Sigmoid colon (tissue), 7 donors: ENCODE results near the gene FCRLA. TPM values are rescaled to one million over a fixed set of nuclear protein-coding genes. Genes with fewer than 3 reads are reported as not detected.

Source experiments
- DNase-seq: peaks from one replicate; pipeline ENCODE4 v3.0.0-alpha.2; 2019
- H3K27ac ChIP-seq, 4 donors: fragments of 200-600 bp; sonication (generic); one replicate each; pipeline ENCODE4 v1.5.1; 2016 to 2019; ENCODE audit warnings: mild to moderate bottlenecking in 1 of 4
- H3K27me3 ChIP-seq, 3 donors: fragments of 200-600 bp; sonication (generic); one replicate each; pipeline ENCODE4 v1.5.1; 2019; ENCODE audit warnings: mild to moderate bottlenecking in 1 of 3
- H3K36me3 ChIP-seq, 4 donors: fragments of 200-600 bp; sonication (generic); one replicate each; pipeline ENCODE4 v1.5.1; 2016 to 2019
- H3K4me1 ChIP-seq, 4 donors: fragments of 200-600 bp; sonication (generic); one replicate each; pipeline ENCODE4 v1.5.1; 2017 to 2019
- H3K4me3 ChIP-seq, 4 donors: fragments of 200-600 bp; sonication (generic); one replicate each; pipeline ENCODE4 v1.5.1; 2017 to 2019; ENCODE audit warnings: mild to moderate bottlenecking in 2 of 4, moderate library complexity in 1 of 4
- H3K9me3 ChIP-seq, 4 donors: fragments of 200-600 bp in 3 of 4; sonication (generic) in 3 of 4; one replicate each; pipeline versions ENCODE4 v1.5.1 to v1.6.1; 2013 to 2019
- CTCF ChIP-seq, 4 experiments: fragments of 450-650 bp in 3 of 4; fragments of 200-600 bp in 1 of 4; IDR thresholded peaks; one replicate each; pipeline ENCODE4 v1.5.1; 2016 to 2019; ENCODE audit warnings: antibody characterized with exemption in 4 of 4, mild to moderate bottlenecking in 3 of 4, moderate library complexity in 2 of 4
- EP300 ChIP-seq, 4 donors: sonication (generic); formaldehyde crosslinking; IDR thresholded peaks; one replicate each; pipeline ENCODE4 v1.6.1; 2017; ENCODE audit warnings: antibody characterized with exemption in 4 of 4
- POLR2A ChIP-seq, 2 donors: fragments of 450-650 bp; IDR thresholded peaks; one replicate each; pipeline ENCODE4 v1.6.1; 2016; ENCODE audit warnings: antibody characterized with exemption in 2 of 2, mild to moderate bottlenecking in 2 of 2, moderate library complexity in 2 of 2
- POLR2AphosphoS5 ChIP-seq, 4 donors: sonication (generic); formaldehyde crosslinking; IDR thresholded peaks; one replicate each; pipeline ENCODE4 v1.6.1; 2017; ENCODE audit warnings: antibody characterized with exemption in 4 of 4
- WGBS, 2 donors: extraction: QIAGEN DNeasy Blood & Tissue Kit; methylation state at CpG; one replicate each; pipeline ENCODE4 v1.1.7; 2013; 5-methylcytosine and 5-hydroxymethylcytosine counted together
- intact Hi-C: fragments of 100-400 bp; cut with DNase I; formaldehyde crosslinking; loops from one replicate; pipeline ENCODE4 v1.15.1; 2023
- polyA plus RNA-seq, 3 donors: library from polyadenylated mRNA; stranded (reverse); fragments of 200-250 nt; gene quantifications; one replicate each; pipeline ENCODE4 v1.2.3, GENCODE V29; 2013
- total RNA-seq, 4 donors: library from RNA; depleted of rRNA; stranded (reverse); fragments of >200 nt; gene quantifications; one replicate each; pipeline ENCODE4 v1.1.0, GENCODE V29; 2016
- donor health status: healthy with polysubstance abuse.
- donor health status: Bipolar disorder and iron deficiency.
- donor health status: healthy.

FCRLA gene
- total and polyA plus RNA-seq, 7 donors = 1.6 to 22.0 TPM; not detected in 5

- Histone ChIP-seq H3K36me3 (no peaks in the 10 kb centered on the region), H3K4me1 (no peaks in the 10 kb centered on the region), H3K27ac (no peak overlapping the region), H3K4me3 (no peak overlapping the region), H3K9me3 (no peaks in the 10 kb centered on the region), H3K27me3 (no peaks in the 10 kb centered on the region)
- intact Hi-C loops = loop anchor here (5.0 to 10.0 kb wide), 3 partner anchors 94 to 256 kb away; no protein-coding TSS in a partner anchor
- no peak for TF ChIP-seq POLR2A (IDR thresholded peaks at IDR 0.05)
- no peak for TF ChIP-seq EP300 (IDR thresholded peaks at IDR 0.05)
- no peak for TF ChIP-seq CTCF (IDR thresholded peaks at IDR 0.05)
- TF ChIP-seq POLR2AphosphoS5 (IDR thresholded peaks at IDR 0.05) = no peak
- no peak for DNase-seq
- WGBS, 2 donors = 82 to 88% methylated on average over 6 of the region's 6 CpGs
Measured at GRCh38 chr1:161740921-161741320, 33.9 kb downstream of the FCRLA start.

GRCh38 chr1:161743231-161743630, 36.2 kb downstream of the FCRLA start:
- H3K27me3 ChIP-seq = no peaks in the 10 kb centered on the region
- no peak for TF ChIP-seq POLR2A (IDR thresholded peaks at IDR 0.05)
- no peak for TF ChIP-seq POLR2AphosphoS5 (IDR thresholded peaks at IDR 0.05)
- no peak for TF ChIP-seq EP300 (IDR thresholded peaks at IDR 0.05)
- no peak for TF ChIP-seq CTCF (IDR thresholded peaks at IDR 0.05)
- intact Hi-C loops = loop anchor here (5.0 to 10.0 kb wide), 3 partner anchors 96 to 258 kb away; no protein-coding TSS in a partner anchor
- no peaks in the 10 kb centered on the region for H3K36me3 ChIP-seq
- no peak overlapping the region for H3K4me3 ChIP-seq
- DNase-seq = no peak
- no peak overlapping the region for H3K27ac ChIP-seq
- 81 to 87% methylated on average over 9 of the region's 9 CpGs for WGBS, 2 donors
- no peaks in the 10 kb centered on the region for H3K9me3 ChIP-seq
- H3K4me1 ChIP-seq = no peaks in the 10 kb centered on the region

- H3K27me3 ChIP-seq = no peaks in the 10 kb centered on the region
- intact Hi-C loops = loop anchor here (10.0 kb wide), 2 partner anchors 183 to 263 kb away; no protein-coding TSS in a partner anchor
- WGBS, 2 donors = 51 to 61% methylated on average over 6 of the region's 6 CpGs
Measured at GRCh38 chr1:161747801-161748200, 40.8 kb downstream of the FCRLA start.

GRCh38 chr1:161749509-161750407, 42.7 kb downstream of the FCRLA start, which contains the start of gene DUSP12:
TSS of gene DUSP12 (plus strand) at chr1:161749786. CDS start at chr1:161749802, 16 bp downstream.
- Histone ChIP-seq H3K4me3 (peak within 1 kb of the TSS; percentile 74 to 94 (median 74)), H3K27ac (peak within 1 kb of the TSS; percentile 83 to 94 (median 87)), H3K9me3 (no peaks in the 10 kb centered on the region), H3K27me3 (no peaks in the 10 kb centered on the region), H3K4me1 (peaks cover 0 to 25% (median 12%) of the 10 kb centered on the region in 4 donors), H3K36me3 (peaks cover 0 to 37% (median 28%) of the 10 kb centered on the region in 4 donors)
- WGBS, 2 donors = 0 to 1% methylated on average over 65 of the region's 65 CpGs
- TF ChIP-seq POLR2AphosphoS5 (IDR thresholded peaks at IDR 0.05) (peak in 3 of 4 donors; percentile 68 to 70 (median 69)), POLR2A (IDR thresholded peaks at IDR 0.05) (no peak)
- intact Hi-C loops = loop anchor here (10.0 kb wide), 2 partner anchors 185 to 265 kb away; no protein-coding TSS in a partner anchor
- peak; percentile 96 for DNase-seq

More at GRCh38 chr1:161747801-161748200, 40.8 kb downstream of the FCRLA start:
- Histone ChIP-seq H3K27ac (no peak overlapping the region), H3K4me1 (peaks cover 0 to 25% (median 12%) of the 10 kb centered on the region in 4 donors), H3K4me3 (no peak overlapping the region), H3K9me3 (no peaks in the 10 kb centered on the region), H3K36me3 (peaks cover 0 to 17% (median 11%) of the 10 kb centered on the region in 4 donors)
- no peak for DNase-seq
- TF ChIP-seq POLR2A (IDR thresholded peaks at IDR 0.05) (no peak), EP300 (IDR thresholded peaks at IDR 0.05) (no peak), POLR2AphosphoS5 (IDR thresholded peaks at IDR 0.05) (no peak), CTCF (IDR thresholded peaks at IDR 0.05) (no peak)

- Histone ChIP-seq H3K9me3 (no peaks in the 10 kb centered on the region), H3K4me3 (no peak overlapping the region), H3K27me3 (no peaks in the 10 kb centered on the region), H3K36me3 (peaks cover 0 to 16% (median 3%) of the 10 kb centered on the region in 4 donors), H3K4me1 (peaks cover 0 to 21% (median 18%) of the 10 kb centered on the region in 4 donors), H3K27ac (no peak overlapping the region)
- TF ChIP-seq POLR2A (IDR thresholded peaks at IDR 0.05) (no peak), CTCF (IDR thresholded peaks at IDR 0.05) (peak in 1 of 4 experiments; percentile 30), POLR2AphosphoS5 (IDR thresholded peaks at IDR 0.05) (no peak), EP300 (IDR thresholded peaks at IDR 0.05) (no peak)
- intact Hi-C loops = no loop called here
- no peak for DNase-seq
- WGBS, 2 donors = 54 to 66% methylated on average over 7 of the region's 7 CpGs
Measured at GRCh38 chr1:161763522-161764098, 56.6 kb downstream of the FCRLA start.
